Ishikawa (cell line): ENCODE results near the gene WNT7A.
A peak's percentile ranks its signal among the peaks of the same experiment; 100 is the strongest.

Experiments
- CEBPB ChIP-seq: IDR thresholded peaks from 2 replicates; pipeline ENCODE4 v1.6.1; 2012
- CREB1 ChIP-seq: IDR thresholded peaks from 2 replicates; pipeline ENCODE4 v1.6.1; 2012; ENCODE audit warnings: low read depth
- EGR1 ChIP-seq: IDR thresholded peaks from 2 replicates; pipeline ENCODE4 v1.6.1; 2012
- EP300 ChIP-seq: IDR thresholded peaks from 2 replicates; pipeline ENCODE4 v1.6.1; 2012; ENCODE audit warnings: borderline replicate concordance
- FOXM1 ChIP-seq: IDR thresholded peaks from 2 replicates; pipeline ENCODE4 v1.6.1; 2012; ENCODE audit warnings: low read depth, borderline replicate concordance
- NFIC ChIP-seq: IDR thresholded peaks from 2 replicates; pipeline ENCODE4 v1.6.1; 2012
- RAD21 ChIP-seq: IDR thresholded peaks from 2 replicates; pipeline ENCODE4 v1.6.1; 2012; ENCODE audit warnings: low read depth
- TAF1 ChIP-seq: IDR thresholded peaks from 2 replicates; pipeline ENCODE4 v1.6.1; 2012; ENCODE audit warnings: low read depth, mild to moderate bottlenecking
- TCF12 ChIP-seq: IDR thresholded peaks from 2 replicates; pipeline ENCODE4 v1.6.1; 2012; ENCODE audit warnings: low read depth
- TEAD4 ChIP-seq: IDR thresholded peaks from 2 replicates; pipeline ENCODE4 v1.6.1; 2012
- USF1 ChIP-seq: IDR thresholded peaks from 2 replicates; pipeline ENCODE4 v1.6.1; 2012
- YY1 ChIP-seq: IDR thresholded peaks from 2 replicates; pipeline ENCODE4 v1.6.1; 2012; ENCODE audit warnings: low read depth
- ZBTB7A ChIP-seq: IDR thresholded peaks from 2 replicates; pipeline ENCODE4 v1.6.1; 2012; ENCODE audit warnings: low read depth
- TF ChIP-seq, protein P1 (sequence below): IDR thresholded peaks from 2 replicates; pipeline ENCODE4 v1.6.1; 2012; ENCODE audit warnings: low read depth, mild to moderate bottlenecking
- TF ChIP-seq, protein P2 (sequence below): IDR thresholded peaks from 2 replicates; pipeline ENCODE4 v1.6.1; 2012

WNT7A gene

DNA sequence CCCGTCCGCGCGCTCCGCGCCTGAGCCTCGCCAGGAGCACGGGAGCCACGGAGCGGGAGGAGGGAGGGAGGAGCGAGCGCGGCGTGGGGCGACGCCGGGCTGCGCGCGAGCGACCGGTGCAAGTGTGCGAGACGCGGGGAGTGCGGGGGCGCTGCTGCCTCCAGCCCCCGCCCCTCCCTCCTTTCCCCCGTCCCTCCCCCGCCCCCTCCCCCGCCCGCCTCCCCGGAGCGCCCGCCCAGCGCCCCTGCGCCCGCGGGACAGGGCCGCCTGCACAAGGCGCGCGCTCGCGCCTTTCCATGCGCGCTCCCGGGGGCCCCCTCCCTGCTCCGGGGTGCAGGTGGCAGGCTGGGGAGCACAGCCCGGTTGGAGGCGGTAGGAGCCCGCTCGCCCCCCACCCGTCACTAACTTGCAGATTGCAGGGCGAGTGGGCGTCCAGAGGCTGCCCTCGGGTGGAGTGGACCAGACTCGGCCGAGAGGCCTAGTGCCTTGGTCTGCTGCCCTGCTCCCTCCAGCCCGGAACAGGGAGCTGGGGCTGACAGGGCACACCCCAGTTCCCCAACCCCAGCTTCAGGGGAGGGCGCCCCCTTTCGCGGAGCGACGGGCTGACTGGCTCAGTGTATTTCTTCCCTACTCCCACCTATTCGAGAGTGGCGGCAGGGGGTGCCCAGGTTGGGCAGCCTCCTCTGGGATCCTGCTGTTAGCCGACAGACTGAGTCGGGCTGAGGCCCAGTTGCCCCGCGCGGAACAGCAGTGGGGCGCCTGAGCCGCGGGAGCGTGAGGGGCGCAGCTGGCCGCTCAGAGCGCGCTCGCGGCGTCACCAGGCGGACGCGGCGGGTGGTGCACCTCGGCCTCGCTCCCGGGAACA, at the start of gene WNT7A:
WNT7A (minus strand) TSS at position 126 of the 865 bp plus-strand sequence. CDS start 255 bp downstream, outside the sequence.
- TF ChIP-seq ZBTB7A (peak; percentile 94), CEBPB (no peak), FOXM1 (0 out of 2 replicates have a peak, but pooled peaks have one; percentile 8), EGR1 (peak; percentile 83), YY1 (no peak), NFIC (peak; percentile 13; the same call in 1 of the 2 replicates), TAF1 (peak; percentile 33), USF1 (no peak), CREB1 (no peak), RAD21 (peak; percentile 66; the same call in 1 of the 2 replicates), EP300 (no peak; the same call in 1 of the 2 replicates), TEAD4 (0 out of 2 replicates have a peak, but pooled peaks have one; percentile 8), TCF12 (peak; percentile 57; the same call in 1 of the 2 replicates)
- TF ChIP-seq, protein P1, sequence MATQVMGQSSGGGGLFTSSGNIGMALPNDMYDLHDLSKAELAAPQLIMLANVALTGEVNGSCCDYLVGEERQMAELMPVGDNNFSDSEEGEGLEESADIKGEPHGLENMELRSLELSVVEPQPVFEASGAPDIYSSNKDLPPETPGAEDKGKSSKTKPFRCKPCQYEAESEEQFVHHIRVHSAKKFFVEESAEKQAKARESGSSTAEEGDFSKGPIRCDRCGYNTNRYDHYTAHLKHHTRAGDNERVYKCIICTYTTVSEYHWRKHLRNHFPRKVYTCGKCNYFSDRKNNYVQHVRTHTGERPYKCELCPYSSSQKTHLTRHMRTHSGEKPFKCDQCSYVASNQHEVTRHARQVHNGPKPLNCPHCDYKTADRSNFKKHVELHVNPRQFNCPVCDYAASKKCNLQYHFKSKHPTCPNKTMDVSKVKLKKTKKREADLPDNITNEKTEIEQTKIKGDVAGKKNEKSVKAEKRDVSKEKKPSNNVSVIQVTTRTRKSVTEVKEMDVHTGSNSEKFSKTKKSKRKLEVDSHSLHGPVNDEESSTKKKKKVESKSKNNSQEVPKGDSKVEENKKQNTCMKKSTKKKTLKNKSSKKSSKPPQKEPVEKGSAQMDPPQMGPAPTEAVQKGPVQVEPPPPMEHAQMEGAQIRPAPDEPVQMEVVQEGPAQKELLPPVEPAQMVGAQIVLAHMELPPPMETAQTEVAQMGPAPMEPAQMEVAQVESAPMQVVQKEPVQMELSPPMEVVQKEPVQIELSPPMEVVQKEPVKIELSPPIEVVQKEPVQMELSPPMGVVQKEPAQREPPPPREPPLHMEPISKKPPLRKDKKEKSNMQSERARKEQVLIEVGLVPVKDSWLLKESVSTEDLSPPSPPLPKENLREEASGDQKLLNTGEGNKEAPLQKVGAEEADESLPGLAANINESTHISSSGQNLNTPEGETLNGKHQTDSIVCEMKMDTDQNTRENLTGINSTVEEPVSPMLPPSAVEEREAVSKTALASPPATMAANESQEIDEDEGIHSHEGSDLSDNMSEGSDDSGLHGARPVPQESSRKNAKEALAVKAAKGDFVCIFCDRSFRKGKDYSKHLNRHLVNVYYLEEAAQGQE, result no peak
- TF ChIP-seq, protein P2, sequence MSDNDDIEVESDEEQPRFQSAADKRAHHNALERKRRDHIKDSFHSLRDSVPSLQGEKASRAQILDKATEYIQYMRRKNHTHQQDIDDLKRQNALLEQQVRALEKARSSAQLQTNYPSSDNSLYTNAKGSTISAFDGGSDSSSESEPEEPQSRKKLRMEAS, result peak; percentile 62; the same call in 1 of the 2 replicates

GRCh38 chr3:13927295-13927694, 47.4 kb upstream of the WNT7A start:
- TF ChIP-seq NFIC, result no peak
- TF ChIP-seq, protein P2, result no peak
- no peak for TF ChIP-seq USF1
- no peak for TF ChIP-seq TEAD4
- TF ChIP-seq EP300, result no peak
- TF ChIP-seq YY1, result no peak

GRCh38 chr3:13916375-13916774, 36.5 kb upstream of the WNT7A start:
- TF ChIP-seq USF1 (no peak), YY1 (no peak), CREB1 (no peak), RAD21 (no peak), TEAD4 (no peak), EGR1 (no peak), FOXM1 (no peak), NFIC (no peak)
- TF ChIP-seq, protein P1, result no peak
- TF ChIP-seq, protein P2, result no peak

- TF ChIP-seq CEBPB (no peak), ZBTB7A (no peak), FOXM1 (no peak), USF1 (no peak), TAF1 (no peak), YY1 (no peak), CREB1 (no peak), RAD21 (no peak)
Observed at GRCh38 chr3:13902648-13903238, 22.9 kb upstream of the WNT7A start.
